PC-3 (cell line): ENCODE data around the gene XNDC1N. TPM values are rescaled to one million over a fixed set of nuclear protein-coding genes. Genes with fewer than 3 reads are reported as not detected.
"Not testable (repeated sequence)": the region's sequence is repeated elsewhere in the genome, so short reads cannot be mapped to it uniquely, and the experiment has no call there.

Experiments used
- ATAC-seq: fragments of 200-7000 bp; cut with Tn5 transposase; 2 replicates; pipeline ENCODE4 v1.9.1; 2020; ENCODE audit warnings: mild to moderate bottlenecking, moderate library complexity
- BruUV-seq: library from RNA; stranded (reverse); fragments of 400-500 nt; replicated peaks from 2 replicates; lab custom pipeline; 2021; lab: Mats Ljungman, UMichigan
- CTCF ChIA-PET: fragments of 300-600 bp; sonication (Branson Sonifier 250); formaldehyde crosslinking; loops from one replicate; lab custom pipeline; 2022; ENCODE audit warnings: antibody characterized with exemption; lab: Charles Lee
- POLR2A ChIA-PET: fragments of 300-600 bp; sonication (Branson Sonifier 250); formaldehyde crosslinking; loops from one replicate; lab custom pipeline; 2022; ENCODE audit warnings: antibody characterized with exemption; ENCODE audit not compliant: unreplicated experiment; lab: Charles Lee
- DNase-seq: peaks from one replicate; pipeline ENCODE4 v3.0.0-alpha.2; 2015
- H2AFZ ChIP-seq: fragments of 300-600 bp; sonication (generic); 2 replicates; pipeline ENCODE4 v1.6.0; 2016; ENCODE audit warnings: antibody characterized with exemption, low read length
- H3F3A ChIP-seq: fragments of 300-600 bp; sonication (generic); one replicate; pipeline ENCODE4 v1.6.0; 2017; ENCODE audit warnings: antibody characterized with exemption, low read length, control low read depth, mild to moderate bottlenecking; ENCODE audit not compliant: unreplicated experiment
- H3K27ac ChIP-seq: fragments of 300-600 bp; sonication (generic); 2 replicates; pipeline ENCODE4 v1.5.1; 2016; ENCODE audit warnings: mild to moderate bottlenecking, low read length
- H3K27me3 ChIP-seq: fragments of 300-600 bp; sonication (generic); 2 replicates; pipeline ENCODE4 v1.6.1; 2016; ENCODE audit warnings: low read length, mixed read lengths
- H3K36me3 ChIP-seq: fragments of 300-600 bp; sonication (generic); 2 replicates; pipeline ENCODE4 v1.6.1; 2016; ENCODE audit warnings: low read depth, mixed run types, low read length, mixed read lengths
- H3K4me1 ChIP-seq: fragments of 300-600 bp; sonication (generic); 2 replicates; pipeline ENCODE4 v1.5.1; 2016; ENCODE audit warnings: low read length; ENCODE audit not compliant: insufficient read depth
- H3K4me2 ChIP-seq: fragments of 300-600 bp; sonication (generic); 2 replicates; pipeline ENCODE4 v1.6.0; 2016; ENCODE audit warnings: low read length
- H3K4me3 ChIP-seq: fragments of 300-600 bp; sonication (generic); 2 replicates; pipeline ENCODE4 v1.5.1; 2016; ENCODE audit warnings: mild to moderate bottlenecking, low read length, mixed read lengths
- H3K79me2 ChIP-seq: fragments of 300-600 bp; sonication (generic); 2 replicates; pipeline ENCODE4 v1.6.1; 2017; ENCODE audit warnings: low read length, mixed read lengths
- H3K9ac ChIP-seq: fragments of 300-600 bp; sonication (generic); 2 replicates; pipeline ENCODE4 v1.6.0; 2016; ENCODE audit warnings: mild to moderate bottlenecking, low read length
- H3K9me2 ChIP-seq: fragments of 300-600 bp; sonication (generic); replicated peaks from 2 replicates; pipeline ENCODE4 v1.6.1; 2016; ENCODE audit warnings: mixed run types, low read length, mixed read lengths
- H3K9me3 ChIP-seq: fragments of 300-600 bp; sonication (generic); 2 replicates; pipeline ENCODE4 v1.6.1; 2016; ENCODE audit warnings: low read length, mixed read lengths
- H4K20me1 ChIP-seq: fragments of 300-600 bp; sonication (generic); 2 replicates; pipeline ENCODE4 v1.6.1; 2016; ENCODE audit warnings: low read length, mixed read lengths
- intact Hi-C: fragments of 100-400 bp; cut with micrococcal nuclease; formaldehyde crosslinking; loops from 2 replicates; pipeline ENCODE4 v1.9.0; 2023
- total RNA-seq: library from RNA; depleted of rRNA; stranded (reverse); fragments of >200 nt; gene quantifications from 2 replicates; pipeline ENCODE4 v1.2.3, GENCODE V29; 2014; rRNA removed

Gene XNDC1N
- total RNA-seq, 1 experiment from 2014 or later, result 14.0 TPM

GRCh38 chr11:71885806-71886205 is 42.6 kb downstream of the XNDC1N start:
- intact Hi-C loops, CTCF ChIA-PET, H3K79me2 ChIP-seq, H3K9me2 ChIP-seq, H2AFZ ChIP-seq, H4K20me1 ChIP-seq, POLR2A ChIA-PET, H3K36me3 ChIP-seq, H3K9ac ChIP-seq, H3K4me3 ChIP-seq, ATAC-seq, H3K27me3 ChIP-seq, BruUV-seq, DNase-seq, H3K4me2 ChIP-seq, H3K4me1 ChIP-seq, H3K9me3 ChIP-seq, H3K27ac ChIP-seq, H3F3A ChIP-seq: not testable (repeated sequence)

Other genes starting within 250 kb of the XNDC1N start
- not detected in 2 replicates for gene DEFB108B, start 95.4 kb downstream of the XNDC1N start, total RNA-seq
- not detected in 2 replicates for gene DEFB131B, start 50.1 kb downstream of the XNDC1N start, total RNA-seq
- 37.3 and 40.2 TPM in 2 replicates for gene RNF121, start 452 bp upstream of the XNDC1N start, total RNA-seq
- 6.5 and 7.2 TPM in 2 replicates for gene IL18BP, start 70.3 kb upstream of the XNDC1N start, total RNA-seq
- gene NUMA1, start 151.9 kb upstream of the XNDC1N start, total RNA-seq, result 145 and 202 TPM in 2 replicates
- 5.8 and 6.6 TPM in 2 replicates for gene LRRC51, start 152.3 kb upstream of the XNDC1N start, total RNA-seq
- gene LAMTOR1, start 174.7 kb upstream of the XNDC1N start, total RNA-seq, result 160 and 169 TPM in 2 replicates
- not detected in 2 replicates for gene TOMT, start 177.3 kb upstream of the XNDC1N start, total RNA-seq
- 65.4 and 68.8 TPM in 2 replicates for gene ANAPC15, start 184.1 kb upstream of the XNDC1N start, total RNA-seq
- gene FOLR3, start 207.1 kb upstream of the XNDC1N start, total RNA-seq, result not detected in 2 replicates